MM.1S (cell line): ENCODE measurements around the gene NELL1.

Experiments used
- CTCF ChIP-seq: fragments of 300-600 bp; sonication (generic); IDR thresholded peaks from 2 replicates; pipeline ENCODE4 v1.5.1; 2016; ENCODE audit warnings: antibody characterized with exemption, low read length, mixed read lengths
- EZH2phosphoT487 ChIP-seq: fragments of 300-600 bp; sonication (generic); IDR thresholded peaks from 2 replicates; pipeline ENCODE4 v1.6.1; 2018; ENCODE audit warnings: antibody characterized with exemption, low read length

GRCh38 chr11:21160140-21160539 lies 490.8 kb downstream of the NELL1 start:
- no peak for TF ChIP-seq CTCF
- no peak for TF ChIP-seq EZH2phosphoT487
